Epithelial cell of prostate (primary cell): ENCODE results near the gene FAM222A.

ENCODE experiments used
- DNase-seq: peaks from one replicate; pipeline ENCODE4 v3.0.0-alpha.2; 2011; ENCODE audit warnings: low read depth, low spot score
- H3K27ac ChIP-seq: fragments of 450-650 bp; 2 replicates; pipeline ENCODE4 v1.5.1; 2017; ENCODE audit warnings: mild to moderate bottlenecking

Gene FAM222A

GRCh38 chr12:109815757-109816617 is 102.4 kb downstream of the FAM222A start:
- H3K27ac ChIP-seq = no peak overlapping the region
- no peak for DNase-seq

GRCh38 chr12:109816870-109817269 is 103.2 kb downstream of the FAM222A start:
- no peak overlapping the region for H3K27ac ChIP-seq
- no peak for DNase-seq

- no peak overlapping the region for H3K27ac ChIP-seq
- DNase-seq = no peak
These were observed 104.1 kb downstream of the FAM222A start for GRCh38 chr12:109817627-109818231.

GRCh38 chr12:109818253-109818652 is 104.6 kb downstream of the FAM222A start:
- H3K27ac ChIP-seq = no peak overlapping the region
- DNase-seq = no peak

GRCh38 chr12:109818905-109819500 is 105.4 kb downstream of the FAM222A start:
- peak overlapping the region; percentile 12 for H3K27ac ChIP-seq
- DNase-seq = peak; percentile 76
